IPS-18a (cell line): ENCODE data around the gene NMRAL1.

Source experiments
- H3K27ac ChIP-seq: one replicate; pipeline ENCODE4 v1.5.1; 2013; ENCODE audit warnings: low read length
- H3K27me3 ChIP-seq: one replicate; pipeline ENCODE4 v1.6.1; 2013; ENCODE audit warnings: mild to moderate bottlenecking, low read length; ENCODE audit not compliant: control insufficient read depth, insufficient read depth
- H3K36me3 ChIP-seq: one replicate; pipeline ENCODE4 v1.6.1; 2013; ENCODE audit warnings: low read depth, low read length; ENCODE audit not compliant: control insufficient read depth
- H3K4me1 ChIP-seq: one replicate; pipeline ENCODE4 v1.6.1; 2013; ENCODE audit warnings: low read depth, low read length; ENCODE audit not compliant: control insufficient read depth
- H3K4me3 ChIP-seq: one replicate; pipeline ENCODE4 v1.5.1; 2013; ENCODE audit warnings: low read length
- H3K9ac ChIP-seq: one replicate; pipeline ENCODE4 v1.6.1; 2013; ENCODE audit warnings: mild to moderate bottlenecking, low read length, moderate library complexity
- H3K9me3 ChIP-seq: one replicate; pipeline ENCODE4 v1.6.1; 2013; ENCODE audit warnings: low read depth, low read length; ENCODE audit not compliant: control insufficient read depth

The NMRAL1 gene

DNA sequence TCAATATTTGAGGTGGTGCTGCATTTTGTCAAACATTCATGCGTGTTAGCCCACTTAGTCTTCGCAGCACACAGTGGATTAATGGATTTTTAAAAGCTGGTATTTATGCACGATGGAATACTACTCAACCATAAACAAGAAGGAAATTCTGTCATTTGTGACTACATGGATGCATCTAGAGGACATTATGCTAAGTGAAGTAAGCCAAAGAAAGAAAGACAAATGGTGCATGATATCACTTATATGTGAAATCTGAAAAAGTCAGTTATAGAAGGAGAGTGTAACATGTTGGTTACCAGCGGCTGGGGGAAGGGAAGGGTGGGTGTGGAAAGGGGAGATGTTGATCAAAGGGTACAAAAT, 24.8 kb upstream of the NMRAL1 start:
- no peaks in the 10 kb centered on the region for H3K4me1 ChIP-seq
- H3K9ac ChIP-seq = no peak overlapping the region
- H3K4me3 ChIP-seq = no peak overlapping the region
- H3K27ac ChIP-seq = no peak overlapping the region
- H3K27me3 ChIP-seq = no peaks in the 10 kb centered on the region
- no peaks in the 10 kb centered on the region for H3K9me3 ChIP-seq
- H3K36me3 ChIP-seq = no peaks in the 10 kb centered on the region

GRCh38 chr16:4498546-4499195, 24.2 kb upstream of the NMRAL1 start:
- no peaks in the 10 kb centered on the region for H3K27me3 ChIP-seq
- no peaks in the 10 kb centered on the region for H3K36me3 ChIP-seq
- no peaks in the 10 kb centered on the region for H3K4me1 ChIP-seq
- no peak overlapping the region for H3K27ac ChIP-seq
- no peak overlapping the region for H3K9ac ChIP-seq
- no peak overlapping the region for H3K4me3 ChIP-seq
- no peaks in the 10 kb centered on the region for H3K9me3 ChIP-seq

DNA sequence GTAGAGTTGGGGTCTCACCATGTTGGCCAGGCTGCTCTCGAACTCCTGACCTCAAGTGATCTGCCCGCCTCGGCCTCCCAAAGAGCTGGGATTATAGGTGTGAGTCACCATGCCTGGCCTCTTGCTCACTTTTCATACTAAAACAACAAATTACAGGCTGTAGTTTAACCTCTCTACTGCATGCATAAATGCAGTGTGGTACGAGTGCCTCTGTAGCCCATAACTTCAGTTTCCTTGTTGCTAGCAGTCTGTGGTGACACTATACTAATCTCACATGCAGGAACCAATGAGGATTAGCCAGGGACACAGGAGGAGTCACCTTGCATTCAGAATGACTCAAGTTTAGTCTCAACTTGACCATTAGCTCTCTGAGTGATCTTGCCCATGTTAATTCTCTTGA, 21.9 kb upstream of the NMRAL1 start:
- Histone ChIP-seq H3K4me3 (no peak overlapping the region), H3K27ac (no peak overlapping the region)

DNA sequence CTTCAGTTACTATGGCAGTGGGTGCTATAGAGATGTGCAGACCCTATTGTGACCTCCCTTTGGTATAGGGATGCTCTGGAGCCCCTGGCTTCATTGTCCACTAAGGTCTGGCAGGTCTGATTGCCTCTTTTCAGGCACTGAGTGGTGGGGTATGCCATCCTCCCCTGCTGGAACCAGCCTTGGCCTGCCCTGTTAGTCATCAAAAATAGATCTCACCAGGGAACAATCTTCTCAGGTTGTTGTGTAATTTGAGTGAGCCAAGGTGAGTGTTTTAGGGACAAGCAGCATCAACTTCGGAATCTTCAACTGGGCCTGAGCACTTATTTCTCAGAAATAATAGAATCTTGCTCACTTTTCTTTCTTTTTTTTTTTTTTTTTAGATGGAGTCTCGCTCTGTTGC, 21.3 kb upstream of the NMRAL1 start:
- Histone ChIP-seq H3K9ac (no peak overlapping the region), H3K27me3 (no peaks in the 10 kb centered on the region), H3K27ac (no peak overlapping the region), H3K9me3 (no peaks in the 10 kb centered on the region), H3K36me3 (no peaks in the 10 kb centered on the region), H3K4me1 (no peaks in the 10 kb centered on the region), H3K4me3 (no peak overlapping the region)

More for the DNA sequence above, 21.9 kb upstream of the NMRAL1 start:
- Histone ChIP-seq H3K4me1 (no peaks in the 10 kb centered on the region), H3K36me3 (no peaks in the 10 kb centered on the region), H3K27me3 (no peaks in the 10 kb centered on the region), H3K9me3 (no peaks in the 10 kb centered on the region), H3K9ac (no peak overlapping the region)

GRCh38 chr16:4494746-4495490, 20.5 kb upstream of the NMRAL1 start:
- Histone ChIP-seq H3K4me3 (no peak overlapping the region), H3K4me1 (no peaks in the 10 kb centered on the region), H3K9ac (no peak overlapping the region), H3K27ac (no peak overlapping the region), H3K27me3 (no peaks in the 10 kb centered on the region), H3K36me3 (no peaks in the 10 kb centered on the region), H3K9me3 (no peaks in the 10 kb centered on the region)

DNA sequence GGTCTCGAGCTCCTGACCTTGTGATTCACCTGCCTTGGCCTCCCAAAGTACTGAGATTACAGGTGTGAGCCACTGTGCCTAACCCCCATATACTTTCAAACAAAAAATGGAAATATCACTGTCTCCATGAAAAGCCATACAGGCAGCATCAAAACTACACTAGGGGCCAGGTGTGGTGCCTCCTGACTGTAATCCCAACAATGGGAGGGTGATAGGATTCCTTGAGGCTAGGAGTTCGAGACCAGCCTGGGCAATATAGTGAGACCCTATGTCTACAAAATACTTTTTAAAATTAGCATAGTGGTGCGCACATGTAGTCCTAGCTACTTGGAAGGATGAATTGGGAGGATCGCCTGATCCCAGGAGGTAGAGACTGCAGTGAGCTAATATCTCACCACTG, 17.5 kb upstream of the NMRAL1 start:
- H3K4me3 ChIP-seq = no peak overlapping the region
- H3K27me3 ChIP-seq = no peaks in the 10 kb centered on the region
- H3K4me1 ChIP-seq = no peaks in the 10 kb centered on the region
- H3K9me3 ChIP-seq = no peaks in the 10 kb centered on the region
- no peak overlapping the region for H3K9ac ChIP-seq
- no peak overlapping the region for H3K27ac ChIP-seq
- no peaks in the 10 kb centered on the region for H3K36me3 ChIP-seq

DNA sequence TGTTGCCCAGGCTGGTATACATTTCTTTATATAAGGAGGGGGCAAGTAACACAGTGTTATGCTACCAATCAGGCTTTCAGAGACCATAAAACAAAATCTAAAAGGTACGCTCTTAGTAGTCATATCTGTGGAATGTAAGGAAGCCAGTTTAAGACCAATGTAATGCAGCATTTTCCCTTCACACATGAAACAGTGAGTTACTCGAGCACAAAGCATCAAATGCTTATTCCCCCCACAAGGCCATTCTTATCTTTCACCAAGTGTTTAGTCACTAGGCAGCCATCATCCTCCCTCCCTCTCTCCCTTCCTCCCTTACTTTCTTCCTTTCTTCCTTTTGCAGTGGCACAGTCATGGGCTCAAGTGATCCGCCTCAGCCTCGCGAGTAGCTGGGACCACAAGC, 14.6 kb upstream of the NMRAL1 start:
- Histone ChIP-seq H3K36me3 (no peaks in the 10 kb centered on the region), H3K4me1 (no peaks in the 10 kb centered on the region), H3K9me3 (no peaks in the 10 kb centered on the region), H3K9ac (no peak overlapping the region), H3K27ac (no peak overlapping the region), H3K4me3 (no peak overlapping the region), H3K27me3 (no peaks in the 10 kb centered on the region)

DNA sequence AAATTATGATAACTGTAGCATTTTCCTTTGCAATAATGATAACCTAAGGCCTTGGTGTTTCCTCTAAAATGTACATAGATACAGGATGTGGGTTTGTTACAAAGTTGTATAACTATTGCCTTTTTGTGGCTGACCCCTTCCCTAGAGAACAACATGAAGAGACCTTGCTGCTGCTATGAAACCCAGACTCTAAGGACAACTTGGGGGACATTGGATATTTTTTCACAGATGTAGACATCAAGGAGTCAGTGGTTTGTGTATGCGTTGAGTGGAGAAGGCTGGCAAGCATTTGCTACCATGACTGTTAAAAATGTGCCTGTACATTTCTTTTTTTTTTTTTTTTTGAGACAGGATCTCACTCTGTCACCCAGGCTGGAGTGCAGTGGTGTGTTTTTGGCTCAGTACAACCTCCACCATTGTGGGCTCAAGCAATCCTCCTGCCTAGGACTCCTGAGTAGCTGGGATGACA, 14.1 kb upstream of the NMRAL1 start:
- Histone ChIP-seq H3K4me1 (no peaks in the 10 kb centered on the region), H3K27ac (no peak overlapping the region), H3K27me3 (no peaks in the 10 kb centered on the region), H3K36me3 (no peaks in the 10 kb centered on the region), H3K4me3 (no peak overlapping the region), H3K9me3 (no peaks in the 10 kb centered on the region), H3K9ac (no peak overlapping the region)

- Histone ChIP-seq H3K9ac (no peak overlapping the region), H3K4me3 (no peak overlapping the region), H3K9me3 (no peaks in the 10 kb centered on the region), H3K27me3 (no peaks in the 10 kb centered on the region), H3K36me3 (no peaks in the 10 kb centered on the region), H3K27ac (no peak overlapping the region), H3K4me1 (no peaks in the 10 kb centered on the region)
Measured at GRCh38 chr16:4487955-4488498, 13.6 kb upstream of the NMRAL1 start.

GRCh38 chr16:4486126-4486893, 11.9 kb upstream of the NMRAL1 start:
- no peak overlapping the region for H3K4me3 ChIP-seq
- H3K27me3 ChIP-seq = no peaks in the 10 kb centered on the region
- H3K4me1 ChIP-seq = no peaks in the 10 kb centered on the region
- no peaks in the 10 kb centered on the region for H3K9me3 ChIP-seq
- H3K9ac ChIP-seq = no peak overlapping the region
- H3K27ac ChIP-seq = no peak overlapping the region
- no peaks in the 10 kb centered on the region for H3K36me3 ChIP-seq

DNA sequence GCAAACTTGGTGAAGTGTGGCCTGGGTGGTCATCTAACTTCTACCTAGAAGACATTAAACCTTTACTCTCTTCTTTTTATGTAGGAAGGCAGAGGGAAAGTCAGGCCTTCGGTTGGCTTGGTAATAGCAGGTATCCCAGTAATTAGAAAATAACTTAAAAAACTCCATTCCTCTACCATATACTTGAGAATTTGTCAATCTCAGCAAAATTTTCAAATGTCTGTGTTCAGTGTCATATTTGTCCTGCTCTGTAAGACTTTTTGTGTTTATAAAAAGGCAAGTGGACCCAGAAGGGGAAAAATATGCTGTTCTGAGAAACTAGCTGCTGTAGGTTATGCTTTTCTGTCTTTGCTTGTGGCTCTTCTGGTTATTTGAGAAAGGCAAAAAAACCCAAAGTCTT, 7.5 kb upstream of the NMRAL1 start:
- Histone ChIP-seq H3K27me3 (no peaks in the 10 kb centered on the region), H3K9ac (no peak overlapping the region), H3K9me3 (no peaks in the 10 kb centered on the region), H3K4me3 (no peak overlapping the region), H3K4me1 (peaks cover 5% of the 10 kb centered on the region), H3K36me3 (no peaks in the 10 kb centered on the region), H3K27ac (no peak overlapping the region)
